ENCODE results near the gene CORO7.

Gene CORO7

DNA sequence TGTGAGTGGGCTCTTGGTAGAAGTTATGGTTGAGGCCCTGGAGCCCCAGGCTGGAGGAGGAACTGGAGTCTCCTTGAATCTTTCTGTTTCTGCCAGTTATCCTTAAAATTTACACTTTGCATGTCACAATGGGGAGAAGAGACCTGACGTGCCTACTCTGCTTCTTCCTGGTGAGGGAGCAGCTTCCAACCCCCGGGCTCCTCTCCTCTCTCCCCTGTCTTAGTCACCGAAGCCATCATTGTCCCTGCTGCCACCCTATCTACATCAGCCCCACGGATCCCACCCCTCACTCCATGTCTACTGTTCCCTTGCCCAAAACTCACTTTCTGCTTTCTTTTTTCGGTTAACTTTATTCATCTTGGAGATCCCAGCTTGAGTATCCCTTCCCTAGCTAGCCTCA lies 26.9 kb upstream of the CORO7 start:
- TF ChIP-seq, protein P1, sequence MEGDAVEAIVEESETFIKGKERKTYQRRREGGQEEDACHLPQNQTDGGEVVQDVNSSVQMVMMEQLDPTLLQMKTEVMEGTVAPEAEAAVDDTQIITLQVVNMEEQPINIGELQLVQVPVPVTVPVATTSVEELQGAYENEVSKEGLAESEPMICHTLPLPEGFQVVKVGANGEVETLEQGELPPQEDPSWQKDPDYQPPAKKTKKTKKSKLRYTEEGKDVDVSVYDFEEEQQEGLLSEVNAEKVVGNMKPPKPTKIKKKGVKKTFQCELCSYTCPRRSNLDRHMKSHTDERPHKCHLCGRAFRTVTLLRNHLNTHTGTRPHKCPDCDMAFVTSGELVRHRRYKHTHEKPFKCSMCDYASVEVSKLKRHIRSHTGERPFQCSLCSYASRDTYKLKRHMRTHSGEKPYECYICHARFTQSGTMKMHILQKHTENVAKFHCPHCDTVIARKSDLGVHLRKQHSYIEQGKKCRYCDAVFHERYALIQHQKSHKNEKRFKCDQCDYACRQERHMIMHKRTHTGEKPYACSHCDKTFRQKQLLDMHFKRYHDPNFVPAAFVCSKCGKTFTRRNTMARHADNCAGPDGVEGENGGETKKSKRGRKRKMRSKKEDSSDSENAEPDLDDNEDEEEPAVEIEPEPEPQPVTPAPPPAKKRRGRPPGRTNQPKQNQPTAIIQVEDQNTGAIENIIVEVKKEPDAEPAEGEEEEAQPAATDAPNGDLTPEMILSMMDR (IDR thresholded peaks at IDR 0.05; ENCODE audit: insufficient read depth, low read length, poor library complexity, severe bottlenecking), result no peak
- DNase-seq (ENCODE audit: extremely low read depth, insufficient read length), result no peak
- peaks cover 48% of the 10 kb centered on the region for H3K36me3 ChIP-seq (ENCODE audit: control insufficient read depth, insufficient read depth, low read length)
- no peak overlapping the region for H3K4me3 ChIP-seq (replicated peaks; ENCODE audit: low read depth, low read length)
- no peaks in the 10 kb centered on the region for H3K27me3 ChIP-seq (replicated peaks; ENCODE audit: control insufficient read depth, insufficient read depth, low read length)

DNA sequence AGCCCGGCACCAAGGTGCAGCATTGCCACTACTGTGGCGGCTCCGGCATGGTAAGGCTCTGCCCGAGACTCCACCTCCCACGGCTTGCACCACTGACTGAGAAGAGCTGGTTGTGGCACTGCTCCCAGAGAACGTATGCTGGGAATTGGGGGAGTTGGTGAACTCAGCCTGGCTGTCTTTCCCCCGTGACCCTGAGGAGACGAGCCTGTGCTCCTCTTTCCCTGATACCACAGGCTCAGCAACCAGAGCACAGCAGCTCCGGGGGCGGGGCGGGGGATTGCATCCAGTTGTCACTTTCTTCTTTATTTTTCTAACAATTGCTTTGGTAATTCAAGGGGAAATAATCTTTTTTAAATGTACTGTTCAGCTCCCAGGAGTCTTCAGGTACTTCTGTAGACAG lies 26.0 kb upstream of the CORO7 start:
- Histone ChIP-seq H3K27me3 (replicated peaks; ENCODE audit: control insufficient read depth, insufficient read depth, low read length) (no peaks in the 10 kb centered on the region), H3K4me3 (replicated peaks; ENCODE audit: low read depth, low read length) (no peak overlapping the region), H3K36me3 (ENCODE audit: control insufficient read depth, insufficient read depth, low read length) (peaks cover 47% of the 10 kb centered on the region)
- TF ChIP-seq, protein P1 (IDR thresholded peaks at IDR 0.05; ENCODE audit: insufficient read depth, low read length, poor library complexity, severe bottlenecking), result no peak
- no peak for DNase-seq (ENCODE audit: extremely low read depth, insufficient read length)

DNA sequence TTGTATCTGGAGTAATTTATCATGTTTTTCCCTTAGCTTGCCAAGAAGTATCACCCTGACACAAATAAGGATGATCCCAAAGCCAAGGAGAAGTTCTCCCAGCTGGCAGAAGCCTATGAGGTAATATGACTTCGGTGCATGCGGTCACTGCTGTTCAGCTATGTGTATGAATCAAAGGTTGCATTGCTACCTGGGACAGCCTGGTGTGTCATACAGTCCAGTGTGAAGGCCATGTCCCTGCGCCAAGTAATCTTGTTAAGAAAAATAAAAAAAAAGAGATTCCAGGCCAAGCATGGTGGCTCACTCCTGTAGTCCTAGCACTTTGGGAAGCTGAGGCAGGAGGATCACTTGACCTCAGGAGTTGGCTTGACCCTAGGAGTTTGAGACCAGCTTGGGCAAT lies 21.0 kb upstream of the CORO7 start:
- Histone ChIP-seq H3K4me3 (replicated peaks; ENCODE audit: low read depth, low read length) (no peak overlapping the region), H3K27me3 (replicated peaks; ENCODE audit: control insufficient read depth, insufficient read depth, low read length) (no peaks in the 10 kb centered on the region), H3K36me3 (ENCODE audit: control insufficient read depth, insufficient read depth, low read length) (peaks cover 29% of the 10 kb centered on the region)
- TF ChIP-seq, protein P1 (IDR thresholded peaks at IDR 0.05; ENCODE audit: insufficient read depth, low read length, poor library complexity, severe bottlenecking), result no peak
- DNase-seq (ENCODE audit: extremely low read depth, insufficient read length), result no peak

DNA sequence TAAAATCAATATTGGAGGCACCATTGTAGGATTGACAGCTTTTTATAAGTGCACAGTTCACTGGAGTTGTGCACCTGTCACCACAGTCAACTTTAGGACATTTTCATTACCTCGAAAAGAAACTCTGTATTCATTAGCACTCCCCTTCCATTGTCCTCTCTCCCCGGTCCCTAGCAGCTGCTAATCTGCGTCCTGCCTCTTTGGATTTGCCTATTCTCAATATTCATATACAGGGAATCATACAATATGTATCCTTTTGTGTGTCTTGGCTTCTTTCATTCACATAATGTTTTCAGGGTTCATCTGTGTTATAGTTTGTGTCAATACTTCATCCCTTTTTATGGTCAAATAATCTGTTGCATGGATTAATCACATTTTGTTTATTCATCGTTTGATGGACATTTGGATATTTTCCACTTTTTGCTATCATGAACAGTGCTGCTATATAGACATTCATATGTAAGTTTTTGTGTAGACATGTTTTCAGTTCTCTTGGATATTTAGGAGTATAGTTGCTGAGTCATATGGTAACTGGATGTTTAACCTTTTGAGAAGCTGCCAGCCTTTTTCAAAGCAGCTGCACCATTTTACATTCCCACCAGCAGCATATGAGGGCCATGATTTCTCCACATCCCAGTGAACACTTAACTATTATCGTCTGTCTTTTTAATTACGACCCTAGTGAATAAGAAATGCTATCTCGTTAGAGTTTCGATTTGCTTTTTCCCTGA lies 19.1 kb upstream of the CORO7 start:
- H3K36me3 ChIP-seq (ENCODE audit: control insufficient read depth, insufficient read depth, low read length), result peaks cover 19% of the 10 kb centered on the region
- TF ChIP-seq, protein P1 (IDR thresholded peaks at IDR 0.05; ENCODE audit: insufficient read depth, low read length, poor library complexity, severe bottlenecking), result no peak
- DNase-seq (ENCODE audit: extremely low read depth, insufficient read length), result no peak
- no peak overlapping the region for H3K4me3 ChIP-seq (replicated peaks; ENCODE audit: low read depth, low read length)
- no peaks in the 10 kb centered on the region for H3K27me3 ChIP-seq (replicated peaks; ENCODE audit: control insufficient read depth, insufficient read depth, low read length)

DNA sequence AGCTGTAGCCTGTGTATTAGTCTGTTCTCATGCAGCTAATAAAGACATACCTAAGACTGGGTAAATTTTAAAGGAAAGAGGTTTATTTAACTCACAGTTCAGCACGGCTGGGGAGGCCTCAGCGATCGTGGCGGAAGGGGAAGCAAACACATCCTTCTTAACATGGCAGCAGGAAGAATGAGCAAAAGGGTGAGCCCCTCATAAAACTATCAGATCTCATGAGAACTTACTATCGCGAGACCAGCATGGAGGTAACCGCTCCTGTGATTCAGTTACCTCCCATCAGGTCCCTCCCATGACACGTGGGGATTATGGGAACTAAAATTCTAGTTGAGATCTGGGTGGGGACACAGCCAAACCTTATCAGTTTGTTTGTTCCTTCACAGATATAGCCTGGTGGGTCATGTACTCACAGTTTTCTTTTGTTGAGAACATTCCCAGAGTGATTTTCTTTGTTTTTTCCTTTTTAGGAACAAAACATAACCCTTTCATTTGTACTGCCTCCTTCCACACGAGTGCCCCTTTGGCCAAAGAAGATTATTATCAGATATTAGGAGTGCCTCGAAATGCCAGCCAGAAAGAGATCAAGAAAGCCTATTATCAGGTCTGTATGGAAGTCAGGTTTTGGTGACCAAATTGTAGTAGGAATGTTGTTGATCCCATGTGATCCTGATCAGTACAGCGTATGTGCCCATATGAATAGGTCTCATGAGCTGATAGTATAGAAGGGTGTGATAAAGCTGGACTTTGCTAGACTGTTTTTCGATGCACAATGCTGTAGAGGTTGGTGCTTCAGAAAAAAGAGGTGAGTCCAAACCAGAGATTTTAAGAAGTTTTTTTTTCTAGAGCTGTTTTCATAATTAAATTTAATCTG lies 17.8 kb upstream of the CORO7 start:
- no peak for DNase-seq (ENCODE audit: extremely low read depth, insufficient read length)
- Histone ChIP-seq H3K4me3 (replicated peaks; ENCODE audit: low read depth, low read length) (no peak overlapping the region), H3K27me3 (replicated peaks; ENCODE audit: control insufficient read depth, insufficient read depth, low read length) (no peaks in the 10 kb centered on the region), H3K36me3 (ENCODE audit: control insufficient read depth, insufficient read depth, low read length) (peaks cover 14% of the 10 kb centered on the region)
- TF ChIP-seq, protein P1 (IDR thresholded peaks at IDR 0.05; ENCODE audit: insufficient read depth, low read length, poor library complexity, severe bottlenecking), result no peak

Measured in GM06990 (cell line).